ENCODE data around the gene FAM24B.
"Not testable (repeated sequence)": the region's sequence is repeated elsewhere in the genome, so short reads cannot be mapped to it uniquely, and the experiment has no call there.

The FAM24B gene

GRCh38 chr10:122858042-122858441 lies 21.3 kb downstream of the FAM24B start:
- DNase-seq, result not testable (repeated sequence)

DNA sequence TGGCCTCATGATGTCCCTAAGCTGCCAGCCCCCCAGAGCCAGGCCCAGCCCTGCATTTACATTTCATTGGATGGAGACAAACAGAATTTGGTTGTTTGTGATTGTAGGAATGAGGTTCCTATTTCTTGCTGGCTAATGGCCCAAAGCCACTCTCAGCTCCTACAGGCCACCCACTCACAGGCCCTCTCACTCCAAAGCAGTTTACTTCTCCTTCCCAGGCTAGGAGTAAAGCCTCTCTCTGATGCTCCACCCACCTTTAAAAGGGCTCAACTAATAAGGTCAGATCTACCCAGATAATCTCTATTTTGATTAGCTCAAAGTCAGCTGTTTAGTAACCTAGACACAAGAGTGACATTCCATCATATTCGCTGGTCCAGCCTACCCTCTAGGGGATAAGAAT lies 22.5 kb downstream of the FAM24B start:
- DNase-seq, result peak in 1 of 2 experiments; percentile 13

DNA sequence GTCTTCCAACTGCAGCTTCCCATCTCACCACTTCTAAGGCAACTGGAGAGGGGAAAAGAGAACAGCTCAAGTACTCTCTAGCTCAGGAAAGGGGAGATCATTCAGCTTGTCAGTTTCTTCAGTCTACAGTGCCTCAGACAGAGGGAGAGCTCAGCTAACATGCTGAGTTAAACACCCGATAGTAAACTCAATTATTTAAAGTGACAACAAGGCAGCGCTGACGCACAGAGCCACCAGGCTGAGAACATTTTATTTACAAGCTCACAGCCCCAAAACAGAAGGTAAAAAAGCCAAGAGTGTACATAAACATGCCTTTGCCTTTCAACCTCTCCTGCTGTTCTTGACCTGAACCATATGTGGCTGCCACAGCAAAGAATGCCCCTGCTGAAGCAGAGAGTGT lies 23.6 kb downstream of the FAM24B start:
- peak in 1 of 2 experiments; percentile 37 for DNase-seq

GRCh38 chr10:122854648-122855047 lies 24.7 kb downstream of the FAM24B start:
- peak; percentile 77 to 88 for DNase-seq

- no peak for DNase-seq
Measured at GRCh38 chr10:122853665-122854313, 25.6 kb downstream of the FAM24B start.

GRCh38 chr10:122852261-122852660 lies 27.1 kb downstream of the FAM24B start:
- DNase-seq, result peak in 1 of 2 experiments; percentile 69

DNA sequence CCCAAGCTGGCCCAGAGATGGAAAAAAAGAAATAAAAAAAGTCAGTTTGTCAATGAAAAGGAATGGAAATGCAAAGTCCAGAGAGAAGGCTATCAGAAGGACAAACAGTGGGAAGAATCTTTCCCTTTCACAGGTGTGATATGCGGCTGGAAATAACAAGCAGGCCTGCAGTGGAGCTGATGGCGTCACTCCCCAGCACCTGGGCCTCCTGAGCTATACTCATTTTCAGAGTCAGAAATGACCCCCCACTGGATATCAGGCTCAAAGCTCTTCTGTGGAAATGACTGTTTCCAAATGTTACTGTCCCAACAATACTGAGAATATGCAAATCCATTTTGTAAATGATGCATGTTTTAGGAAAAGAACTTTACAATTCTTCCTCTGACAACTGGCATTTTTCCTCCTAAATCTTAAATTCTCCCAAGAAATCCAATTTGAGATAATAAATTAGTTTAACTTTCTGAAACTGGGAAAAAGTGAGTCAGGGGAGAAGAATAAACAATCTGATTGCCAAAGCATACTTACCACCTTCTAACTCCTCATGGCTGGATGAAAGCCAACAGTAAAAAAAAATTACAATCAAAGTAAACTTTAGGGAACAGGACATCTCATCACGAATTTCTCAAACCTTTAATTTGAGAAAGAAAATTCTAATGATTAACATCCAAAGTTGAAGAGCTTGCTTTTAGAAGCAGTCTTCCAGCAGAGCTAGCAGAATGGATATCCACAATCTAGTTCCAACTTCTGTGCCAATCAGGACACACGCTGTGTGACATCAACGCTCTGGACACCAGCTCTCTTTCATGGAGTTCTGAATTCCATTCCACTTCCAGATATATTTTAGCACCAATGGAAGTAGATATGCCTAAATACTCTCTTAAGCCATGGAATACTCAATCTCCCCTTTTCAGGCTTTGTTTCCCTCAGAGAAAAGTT lies 28.4 kb downstream of the FAM24B start:
- DNase-seq, result peak in 1 of 2 experiments; percentile 10

DNA sequence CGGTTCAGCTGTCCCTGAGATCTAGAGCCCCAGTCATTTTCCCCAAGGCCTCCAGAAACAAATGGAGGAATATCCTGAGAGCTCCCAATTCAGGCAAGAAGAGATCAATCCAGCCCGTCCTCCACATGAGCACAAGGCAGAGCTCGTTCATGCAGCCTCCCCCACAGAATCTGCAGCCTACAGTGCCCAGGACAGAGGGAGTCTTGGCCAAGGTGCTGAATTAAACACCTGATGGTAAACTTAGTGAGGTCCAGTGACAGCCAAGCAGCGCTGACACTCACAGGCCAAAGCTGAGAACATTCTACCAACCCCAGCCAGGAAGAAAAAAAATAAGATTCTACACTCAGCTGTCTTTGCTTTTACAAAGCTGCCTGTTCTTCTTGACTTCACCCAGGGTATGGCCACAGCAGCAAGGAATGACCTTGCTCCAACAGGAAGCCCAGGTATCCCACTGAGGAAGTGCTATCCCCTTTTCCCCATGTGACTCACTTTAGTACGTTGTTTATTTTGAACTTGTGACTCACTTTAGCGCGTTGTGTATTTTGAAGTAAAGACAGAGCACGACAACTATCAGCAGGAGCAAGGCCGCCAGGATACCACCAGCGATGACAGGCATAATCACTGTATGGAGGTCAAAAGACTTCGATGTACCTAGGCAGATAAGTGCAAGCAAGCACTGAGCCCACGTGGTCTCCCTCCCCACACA lies 29.3 kb downstream of the FAM24B start:
- DNase-seq, result peak in 1 of 2 experiments; percentile 10

DNA sequence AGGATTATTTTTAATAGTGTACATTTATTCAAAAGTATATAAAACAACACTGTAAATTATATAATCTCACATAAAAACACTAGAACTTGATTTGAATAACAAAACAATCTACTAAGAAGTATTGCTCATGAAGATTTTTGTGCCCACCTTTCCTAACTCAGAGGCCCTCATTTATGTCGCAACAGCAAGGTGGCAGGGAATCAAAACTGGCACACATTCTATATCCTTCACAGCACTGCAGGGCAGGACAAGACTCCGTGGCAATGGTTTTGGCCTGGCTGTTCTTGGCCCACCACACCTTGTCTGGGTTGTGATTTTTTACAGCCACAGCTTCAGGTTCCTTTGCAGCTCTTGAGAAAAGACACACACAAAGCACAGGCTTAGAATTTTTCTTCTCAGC lies 30.3 kb downstream of the FAM24B start:
- no peak for DNase-seq

DNA sequence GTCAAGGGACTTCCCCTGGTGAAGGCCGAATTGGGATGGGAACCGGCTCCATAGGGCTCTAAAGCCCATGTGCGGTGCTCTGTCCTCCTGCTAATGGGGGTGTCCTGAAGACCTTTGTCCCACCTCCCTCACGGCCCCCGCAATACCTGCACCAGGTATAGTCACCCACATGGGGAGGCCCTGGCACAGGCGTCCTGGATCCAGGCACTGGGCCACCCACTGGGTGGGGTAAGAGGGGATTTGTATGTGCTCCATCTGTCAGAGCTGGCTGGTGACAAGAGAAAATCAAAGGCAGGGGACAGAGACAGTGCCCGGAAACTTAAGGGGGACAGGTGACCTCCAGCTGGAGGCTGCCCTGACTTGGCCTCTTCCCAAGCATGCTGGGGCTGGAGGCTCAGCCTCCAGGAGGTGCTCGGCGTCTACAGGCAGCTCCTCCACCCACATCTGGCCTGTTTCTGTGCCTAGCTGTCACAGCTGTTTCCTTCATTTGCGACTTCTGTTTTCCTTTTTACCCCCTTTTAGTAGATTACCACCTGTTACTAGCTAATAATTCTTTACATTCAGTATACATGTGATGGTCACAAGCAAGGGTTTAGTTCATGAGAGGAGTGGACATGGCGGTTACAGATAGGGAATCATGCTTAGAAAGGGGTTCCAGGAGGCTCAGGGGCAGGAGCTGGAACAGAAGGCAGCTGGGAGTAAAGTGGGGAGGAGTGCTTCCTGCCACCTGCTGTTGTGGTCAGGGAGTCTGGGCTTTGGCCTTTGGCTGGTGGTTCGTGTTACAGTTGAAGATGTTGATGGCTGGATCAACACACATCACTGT lies 31.4 kb downstream of the FAM24B start:
- peak in 1 of 2 experiments; percentile 16 for DNase-seq

GRCh38 chr10:122845783-122846332 lies 33.5 kb downstream of the FAM24B start, which contains the start of gene CUZD1:
CUZD1 (minus strand) TSS chr10:122845857; CDS start chr10:122845843, 14 bp downstream.
- no peak for DNase-seq

GRCh38 chr10:122844146-122844545 lies 35.2 kb downstream of the FAM24B start:
- no peak for DNase-seq

GRCh38 chr10:122841569-122841968 lies 37.8 kb downstream of the FAM24B start:
- DNase-seq, result no peak

DNA sequence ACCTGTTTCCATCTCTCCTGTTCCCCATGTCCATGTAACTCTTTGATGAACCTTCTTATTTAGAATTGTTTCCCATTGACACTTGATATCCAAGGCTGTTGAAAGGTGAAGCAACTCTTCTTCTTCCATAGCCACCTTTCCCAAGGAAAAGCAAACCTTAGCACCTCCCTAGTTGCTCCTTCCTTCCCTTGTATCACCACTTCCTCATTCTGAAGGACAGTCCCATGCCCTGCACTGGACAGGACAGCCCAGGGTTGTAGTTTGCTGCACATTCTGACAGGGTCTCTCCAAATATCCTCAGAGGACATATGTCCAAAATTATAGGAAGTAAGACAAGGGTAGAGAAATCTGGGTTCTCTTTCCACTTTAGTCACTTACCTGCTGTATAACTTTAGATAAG lies 39.9 kb downstream of the FAM24B start:
- DNase-seq, result no peak

DNA sequence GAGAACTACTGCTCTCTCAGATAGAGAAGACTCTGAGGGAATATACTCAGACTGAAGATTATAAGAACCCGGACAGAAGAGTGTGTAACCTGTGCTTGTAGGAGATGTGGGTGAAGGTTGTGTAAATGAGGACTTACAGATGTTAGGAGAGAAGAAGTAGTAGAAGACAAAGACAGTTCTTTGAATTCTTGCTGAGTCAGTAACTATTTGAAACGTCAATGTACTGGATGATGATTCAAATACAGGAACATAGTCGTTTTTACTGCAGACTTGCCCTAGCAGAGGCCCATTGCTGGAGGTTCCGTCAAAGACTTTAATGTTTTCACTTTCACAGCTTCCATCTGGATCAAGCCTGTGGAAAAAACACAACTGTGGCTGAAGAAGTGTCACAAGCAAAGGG lies 40.5 kb downstream of the FAM24B start:
- no peak for DNase-seq

DNA sequence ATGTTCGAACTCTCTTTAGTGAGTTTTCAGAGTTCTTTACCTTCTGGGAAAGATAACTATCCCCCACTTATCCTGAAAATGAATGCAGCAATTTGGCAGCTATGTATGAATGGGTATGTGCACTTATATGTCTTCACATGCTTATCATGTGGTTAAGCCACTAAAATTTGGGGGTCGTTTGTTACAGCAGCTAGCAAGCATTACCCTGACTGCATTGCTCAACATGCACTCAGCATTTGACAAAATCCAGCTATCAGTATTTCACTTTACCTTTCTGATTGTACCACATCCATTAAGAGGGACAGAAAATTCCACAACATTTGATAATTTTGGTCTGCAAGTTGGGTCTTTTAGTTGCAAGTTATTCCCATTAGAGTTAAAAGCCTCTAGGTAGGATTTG lies 43.5 kb downstream of the FAM24B start:
- DNase-seq, result no peak

DNA sequence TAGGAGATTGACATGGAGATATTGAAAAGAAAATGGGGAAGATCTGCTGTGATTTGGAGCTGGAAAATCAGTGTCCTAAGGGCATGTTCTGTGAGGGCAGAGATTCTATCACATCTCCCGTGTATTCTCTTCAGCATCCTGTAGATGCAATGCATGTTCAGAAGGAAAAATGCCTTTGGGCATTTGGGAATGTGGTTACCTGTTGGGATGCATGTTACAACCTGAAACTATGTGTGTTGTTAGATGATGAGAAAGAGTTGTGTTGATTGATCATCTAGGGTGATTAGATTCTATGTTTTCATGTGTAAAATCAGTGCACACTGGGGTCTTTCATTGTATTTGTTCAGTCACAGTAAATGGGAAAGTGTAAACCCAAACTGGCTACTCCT lies 48.4 kb downstream of the FAM24B start:
- no peak for DNase-seq

DNA sequence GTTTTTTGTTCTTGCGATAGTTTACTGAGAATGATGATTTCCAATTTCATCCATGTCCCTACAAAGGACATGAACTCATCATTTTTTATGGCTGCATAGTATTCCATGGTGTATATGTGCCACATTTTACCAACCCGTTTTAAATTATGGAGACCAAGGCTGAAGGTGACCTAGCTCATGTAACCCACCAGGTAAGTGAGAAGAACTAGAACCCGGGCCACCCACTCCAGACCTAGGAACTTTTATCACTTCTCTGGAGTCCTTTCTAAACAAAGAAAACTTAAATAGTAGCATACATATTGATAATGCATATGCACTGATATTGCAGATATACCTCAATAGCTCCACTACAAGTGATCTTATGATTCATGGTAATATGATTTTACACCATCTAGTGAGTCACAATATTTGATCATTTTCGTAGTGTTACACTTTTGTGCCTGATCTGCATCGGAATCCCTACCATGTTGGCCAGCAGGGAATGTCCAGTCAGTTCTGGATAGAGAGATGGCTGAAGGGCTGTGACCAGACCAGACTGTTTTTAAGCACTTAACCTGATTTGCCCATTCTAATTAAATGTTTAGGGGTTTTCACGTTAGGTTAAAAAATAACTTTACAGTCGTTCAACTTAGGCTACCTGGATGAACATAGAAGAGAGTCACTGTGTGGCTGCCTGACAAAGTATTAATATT lies 49.0 kb downstream of the FAM24B start:
- no peak for DNase-seq

DNA sequence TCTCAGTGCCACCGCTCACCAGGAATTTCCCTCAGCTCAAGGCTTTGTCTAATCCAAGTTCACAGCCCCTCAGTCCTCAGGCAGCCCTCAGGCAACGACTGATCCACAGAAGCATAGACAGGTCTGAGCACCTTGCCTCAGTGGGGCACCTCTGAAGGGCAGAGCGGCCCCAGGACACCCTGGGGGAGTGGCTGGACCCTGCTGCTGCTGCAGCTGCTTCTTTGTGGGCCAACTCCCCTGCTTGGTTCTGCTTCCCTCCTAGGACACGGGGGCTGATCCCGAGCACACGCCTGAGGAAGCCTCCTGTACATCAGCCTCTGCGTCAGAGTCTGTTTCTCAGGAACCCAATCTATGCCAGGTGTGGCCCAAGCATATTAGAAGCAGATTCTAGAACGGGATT lies 49.9 kb downstream of the FAM24B start:
- no peak for DNase-seq

DNA sequence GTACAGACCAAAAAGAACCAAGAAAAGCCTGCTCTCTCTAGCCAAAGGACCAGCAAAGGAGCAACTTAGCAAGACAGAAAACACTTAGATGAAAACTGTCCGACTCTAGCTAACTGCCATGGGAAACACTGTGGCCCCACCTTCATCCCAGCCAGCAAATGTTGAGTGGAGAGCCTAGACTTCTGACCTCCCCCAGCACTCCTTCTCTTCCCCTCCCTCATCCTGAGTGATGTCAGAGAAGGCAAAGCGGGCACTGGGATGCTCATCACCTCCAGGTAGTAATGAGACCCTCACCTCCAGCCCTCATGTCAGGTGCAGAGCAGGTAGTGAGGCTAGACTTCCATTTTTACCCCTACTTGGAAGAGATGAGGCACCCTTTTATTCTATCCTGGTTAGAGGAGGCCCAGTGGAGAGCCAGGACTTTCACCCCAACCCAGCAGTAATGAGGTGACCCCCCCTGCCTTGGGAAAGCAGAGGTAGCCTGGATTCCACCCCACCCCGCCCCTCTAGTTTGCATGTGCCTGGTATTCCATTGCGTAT lies 50.6 kb downstream of the FAM24B start:
- no peak for DNase-seq

GRCh38 chr10:122827302-122827701 lies 52.1 kb downstream of the FAM24B start:
- DNase-seq, result no peak
